ENCODE measurements around the gene PNRC2. TPM values are rescaled to one million over a fixed set of nuclear protein-coding genes. Genes with fewer than 3 reads are reported as not detected.
A peak's percentile ranks its signal among the peaks of the same experiment; 100 is the strongest.
"Not testable (repeated sequence)": the region's sequence is repeated elsewhere in the genome, so short reads cannot be mapped to it uniquely, and the experiment has no call there.

PNRC2 gene
- total and polyA plus RNA-seq, 2 donors (not counting 1 experiment from before 2014, with no cell fraction given): 84.4 to 96.6 TPM

- DNase-seq (ENCODE audit: low read depth in 2 of 2): peak in 1 of 2 donors; percentile 72
- H3K4me2 ChIP-seq (ENCODE audit: extremely low read depth, insufficient read depth, low read length): no peak overlapping the region
- no peak overlapping the region for H3K4me3 ChIP-seq (replicated peaks in 1 of 4; ENCODE audit: control extremely low read depth in 1 of 4, insufficient read depth in 1 of 4, low read depth in 3 of 4, low read length in 4 of 4)
- no peak for TF ChIP-seq EZH2 (IDR thresholded peaks at IDR 0.05; ENCODE audit: low read length, missing control alignments)
- TF ChIP-seq CTCF (conservative IDR thresholded peaks at IDR 0.05 in 1 of 2, IDR thresholded peaks at IDR 0.05 in 1 of 2; ENCODE audit: low read depth in 1 of 2, low read length in 2 of 2): no peak
- H3K9me3 ChIP-seq (ENCODE audit: control insufficient read depth, insufficient read depth, low read depth, low read length): no peaks in the 10 kb centered on the region
- no peak overlapping the region for H3K9ac ChIP-seq (ENCODE audit: insufficient read depth, low read length)
- H4K20me1 ChIP-seq (ENCODE audit: control insufficient read depth, extremely low read depth, insufficient read depth, low read length): no peaks in the 10 kb centered on the region
- no peak overlapping the region for H2AFZ ChIP-seq (ENCODE audit: low read length)
- H3K4me1 ChIP-seq (ENCODE audit: control insufficient read depth, extremely low read depth, insufficient read depth, low read length): no peaks in the 10 kb centered on the region
- no peak overlapping the region for H3K27ac ChIP-seq (ENCODE audit: insufficient read depth, low read length)
- no peaks in the 10 kb centered on the region for H3K27me3 ChIP-seq (ENCODE audit: control insufficient read depth, insufficient read depth, low read length)
- no peaks in the 10 kb centered on the region for H3K36me3 ChIP-seq (ENCODE audit: control insufficient read depth, insufficient read depth, low read length)
- no peaks in the 10 kb centered on the region for H3K79me2 ChIP-seq (ENCODE audit: control insufficient read depth, insufficient read depth, low read length)
These were observed 49.8 kb downstream of the PNRC2 start for GRCh38 chr1:24009406-24009805.

GRCh38 chr1:24010650-24011049 lies 51.0 kb downstream of the PNRC2 start:
- Histone ChIP-seq H3K27me3 (ENCODE audit: control insufficient read depth, insufficient read depth, low read length) (no peaks in the 10 kb centered on the region), H3K36me3 (ENCODE audit: control insufficient read depth, insufficient read depth, low read length) (no peaks in the 10 kb centered on the region), H3K4me3 (replicated peaks in 1 of 4; ENCODE audit: control extremely low read depth in 1 of 4, insufficient read depth in 1 of 4, low read depth in 3 of 4, low read length in 4 of 4) (no peak overlapping the region), H3K9me3 (ENCODE audit: control insufficient read depth, insufficient read depth, low read depth, low read length) (no peaks in the 10 kb centered on the region), H3K27ac (ENCODE audit: insufficient read depth, low read length) (no peak overlapping the region), H4K20me1 (ENCODE audit: control insufficient read depth, extremely low read depth, insufficient read depth, low read length) (no peaks in the 10 kb centered on the region), H3K4me1 (ENCODE audit: control insufficient read depth, extremely low read depth, insufficient read depth, low read length) (no peaks in the 10 kb centered on the region), H3K79me2 (ENCODE audit: control insufficient read depth, insufficient read depth, low read length) (no peaks in the 10 kb centered on the region), H3K4me2 (ENCODE audit: extremely low read depth, insufficient read depth, low read length) (no peak overlapping the region), H3K9ac (ENCODE audit: insufficient read depth, low read length) (no peak overlapping the region), H2AFZ (ENCODE audit: low read length) (no peak overlapping the region)
- no peak for TF ChIP-seq EZH2 (IDR thresholded peaks at IDR 0.05; ENCODE audit: low read length, missing control alignments)
- TF ChIP-seq CTCF (conservative IDR thresholded peaks at IDR 0.05 in 1 of 2, IDR thresholded peaks at IDR 0.05 in 1 of 2; ENCODE audit: low read depth in 1 of 2, low read length in 2 of 2): no peak
- DNase-seq (ENCODE audit: low read depth in 2 of 2): no peak

- H3K9ac ChIP-seq (ENCODE audit: insufficient read depth, low read length); H4K20me1 ChIP-seq (ENCODE audit: control insufficient read depth, extremely low read depth, insufficient read depth, low read length); H3K27me3 ChIP-seq (ENCODE audit: control insufficient read depth, insufficient read depth, low read length); H3K4me2 ChIP-seq (ENCODE audit: extremely low read depth, insufficient read depth, low read length); H3K9me3 ChIP-seq (ENCODE audit: control insufficient read depth, insufficient read depth, low read depth, low read length); H3K79me2 ChIP-seq (ENCODE audit: control insufficient read depth, insufficient read depth, low read length); H3K27ac ChIP-seq (ENCODE audit: insufficient read depth, low read length); H2AFZ ChIP-seq (ENCODE audit: low read length); H3K4me1 ChIP-seq (ENCODE audit: control insufficient read depth, extremely low read depth, insufficient read depth, low read length); H3K4me3 ChIP-seq (replicated peaks in 1 of 4; ENCODE audit: control extremely low read depth in 1 of 4, insufficient read depth in 1 of 4, low read depth in 3 of 4, low read length in 4 of 4); H3K36me3 ChIP-seq (ENCODE audit: control insufficient read depth, insufficient read depth, low read length); DNase-seq (ENCODE audit: low read depth in 2 of 2): not testable (repeated sequence)
These were observed 53.2 kb downstream of the PNRC2 start for GRCh38 chr1:24012878-24013277.

Other genes starting within 250 kb of the PNRC2 start
- gene ELOA, start 216.4 kb upstream of the PNRC2 start, total RNA-seq: 15.9 and 19.3 TPM in 2 replicates
- gene ELOA, start 216.4 kb upstream of the PNRC2 start, polyA plus RNA-seq: 34.1 and 42.2 TPM in 2 replicates
- 29.5 and 40.5 TPM in 2 replicates for gene PITHD1, start 181.4 kb upstream of the PNRC2 start, total RNA-seq
- gene PITHD1, start 181.4 kb upstream of the PNRC2 start, polyA plus RNA-seq: 47.7 and 58.6 TPM in 2 replicates
- gene LYPLA2, start 168.7 kb upstream of the PNRC2 start, total RNA-seq: 27.5 and 29.2 TPM in 2 replicates
- 20.4 and 29.1 TPM in 2 replicates for gene LYPLA2, start 168.7 kb upstream of the PNRC2 start, polyA plus RNA-seq
- gene GALE, start 159.1 kb upstream of the PNRC2 start, total RNA-seq: 14.1 and 16.0 TPM in 2 replicates
- gene GALE, start 159.1 kb upstream of the PNRC2 start, polyA plus RNA-seq: 11.9 and 19.6 TPM in 2 replicates
- gene HMGCL, start 134.4 kb upstream of the PNRC2 start, total RNA-seq: 59.3 and 74.6 TPM in 2 replicates
- 34.1 and 41.3 TPM in 2 replicates for gene HMGCL, start 134.4 kb upstream of the PNRC2 start, polyA plus RNA-seq
- 8.7 and 9.7 TPM in 2 replicates for gene FUCA1, start 91.5 kb upstream of the PNRC2 start, total RNA-seq
- gene FUCA1, start 91.5 kb upstream of the PNRC2 start, polyA plus RNA-seq: 4.1 and 5.9 TPM in 2 replicates
- not detected in 2 replicates for gene CNR2, start 46.5 kb upstream of the PNRC2 start, total RNA-seq
- gene CNR2, start 46.5 kb upstream of the PNRC2 start, polyA plus RNA-seq: not detected in 2 replicates
- gene SRSF10, start 20.5 kb downstream of the PNRC2 start, total RNA-seq: 83.0 and 93.5 TPM in 2 replicates
- gene SRSF10, start 20.5 kb downstream of the PNRC2 start, polyA plus RNA-seq: 113 and 118 TPM in 2 replicates
- gene MYOM3, start 152.3 kb downstream of the PNRC2 start, total RNA-seq: not detected in 2 replicates
- not detected in 2 replicates for gene MYOM3, start 152.3 kb downstream of the PNRC2 start, polyA plus RNA-seq
- under 0.01 TPM in 1 of 2 replicates, not detected in the other for gene IL22RA1, start 183.3 kb downstream of the PNRC2 start, total RNA-seq
- 0.03 and 0.06 TPM in 2 replicates for gene IL22RA1, start 183.3 kb downstream of the PNRC2 start, polyA plus RNA-seq
- gene IFNLR1, start 227.5 kb downstream of the PNRC2 start, total RNA-seq: under 0.01 TPM in 1 of 2 replicates, not detected in the other
- gene IFNLR1, start 227.5 kb downstream of the PNRC2 start, polyA plus RNA-seq: 0.02 TPM in 1 of 2 replicates, not detected in the other

Data from fibroblast of lung (primary cell).